Esophagus squamous epithelium (tissue), 5 donors: ENCODE data around the gene L3MBTL2. TPM values are rescaled to one million over a fixed set of nuclear protein-coding genes. Genes with fewer than 3 reads are reported as not detected.

Source experiments
- DNase-seq: peaks from one replicate; lab custom pipeline; 2025; lab: John Stamatoyannopoulos, UW
- H3K27ac ChIP-seq, 4 donors: fragments of 200-600 bp; sonication (generic); one replicate each; pipeline ENCODE4 v1.5.1; 2016 to 2019; ENCODE audit warnings: mild to moderate bottlenecking in 1 of 4
- H3K27me3 ChIP-seq, 4 donors: fragments of 200-600 bp; sonication (generic); 1 replicate in 3 of 4; 2 replicates in 1 of 4; pipeline versions ENCODE4 v1.5.1 to v1.6.0; 2017 to 2021; ENCODE audit warnings: antibody characterized with exemption in 1 of 4
- H3K36me3 ChIP-seq, 3 donors: fragments of 200-600 bp; sonication (generic); one replicate each; pipeline ENCODE4 v1.5.1; 2016 to 2019
- H3K4me1 ChIP-seq, 3 donors: fragments of 200-600 bp; sonication (generic); one replicate each; pipeline ENCODE4 v1.5.1; 2017 to 2019
- H3K4me3 ChIP-seq, 4 donors: fragments of 200-600 bp; sonication (generic); 1 replicate in 3 of 4; 2 replicates in 1 of 4; pipeline ENCODE4 v1.5.1; 2016 to 2019; ENCODE audit warnings: mild to moderate bottlenecking in 2 of 4, moderate library complexity in 1 of 4
- H3K9me3 ChIP-seq, 3 donors: fragments of 200-600 bp; sonication (generic); one replicate each; pipeline ENCODE4 v1.5.1; 2016 to 2019
- POLR2A ChIP-seq, 4 donors: fragments of 450-650 bp; IDR thresholded peaks; one replicate each; pipeline ENCODE4 v1.6.1; 2017; ENCODE audit warnings: antibody characterized with exemption in 4 of 4, mild to moderate bottlenecking in 4 of 4, moderate library complexity in 3 of 4
- WGBS, 2 donors: methylation state at CpG; one replicate each; pipeline ENCODE4 v1.1.5; 2018; 5-methylcytosine and 5-hydroxymethylcytosine counted together
- intact Hi-C: fragments of 100-400 bp; cut with DNase I; formaldehyde crosslinking; loops from one replicate; pipeline ENCODE4 v1.15.0; 2022
- total RNA-seq, 4 donors: library from RNA; depleted of rRNA; stranded (reverse); fragments of >200 nt; gene quantifications; one replicate each; pipeline ENCODE4 v1.1.0, GENCODE V29; 2016
- TF ChIP-seq, protein P1 (sequence below), 6 experiments: fragments of 450-650 bp in 4 of 6; fragments of 200-600 bp in 2 of 6; sonication (generic) in 2 of 6; IDR thresholded peaks; one replicate each; pipeline ENCODE4 v1.5.1; 2016 to 2019; ENCODE audit warnings: antibody characterized with exemption in 6 of 6, mild to moderate bottlenecking in 4 of 6, moderate library complexity in 4 of 6
- donor health status: DM: yes; HTN: yes; CAD: no.

Gene L3MBTL2
- total RNA-seq, 4 donors from 2014 or later = 12.1 to 16.2 (median 14.7) TPM

- TF ChIP-seq, protein P1, sequence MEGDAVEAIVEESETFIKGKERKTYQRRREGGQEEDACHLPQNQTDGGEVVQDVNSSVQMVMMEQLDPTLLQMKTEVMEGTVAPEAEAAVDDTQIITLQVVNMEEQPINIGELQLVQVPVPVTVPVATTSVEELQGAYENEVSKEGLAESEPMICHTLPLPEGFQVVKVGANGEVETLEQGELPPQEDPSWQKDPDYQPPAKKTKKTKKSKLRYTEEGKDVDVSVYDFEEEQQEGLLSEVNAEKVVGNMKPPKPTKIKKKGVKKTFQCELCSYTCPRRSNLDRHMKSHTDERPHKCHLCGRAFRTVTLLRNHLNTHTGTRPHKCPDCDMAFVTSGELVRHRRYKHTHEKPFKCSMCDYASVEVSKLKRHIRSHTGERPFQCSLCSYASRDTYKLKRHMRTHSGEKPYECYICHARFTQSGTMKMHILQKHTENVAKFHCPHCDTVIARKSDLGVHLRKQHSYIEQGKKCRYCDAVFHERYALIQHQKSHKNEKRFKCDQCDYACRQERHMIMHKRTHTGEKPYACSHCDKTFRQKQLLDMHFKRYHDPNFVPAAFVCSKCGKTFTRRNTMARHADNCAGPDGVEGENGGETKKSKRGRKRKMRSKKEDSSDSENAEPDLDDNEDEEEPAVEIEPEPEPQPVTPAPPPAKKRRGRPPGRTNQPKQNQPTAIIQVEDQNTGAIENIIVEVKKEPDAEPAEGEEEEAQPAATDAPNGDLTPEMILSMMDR (IDR thresholded peaks at IDR 0.05) = no peak
- TF ChIP-seq POLR2A (IDR thresholded peaks at IDR 0.05) = no peak
- no peak within 1 kb of the TSS for H3K4me3 ChIP-seq
- H3K9me3 ChIP-seq = no peaks in the 10 kb centered on the region
- H3K27ac ChIP-seq = no peak within 1 kb of the TSS
- intact Hi-C loops = no loop called here
- peaks cover 17 to 51% (median 22%) of the 10 kb centered on the region in 3 donors for H3K4me1 ChIP-seq
- H3K27me3 ChIP-seq = no peaks in the 10 kb centered on the region
- DNase-seq = no peak
- 57 to 75% methylated on average over 2 to 5 of the region's 24 CpGs for WGBS, 2 donors
- H3K36me3 ChIP-seq = peaks cover 0 to 11% (median 0%) of the 10 kb centered on the region in 3 donors
These were observed 35.4 kb downstream of the L3MBTL2 start, which contains the start of gene CHADL for GRCh38 chr22:41240377-41241132. Gene CHADL, minus strand, starts transcription at chr22:41240931. Its CDS starts 50 bp downstream, at chr22:41240881.

- H3K27ac ChIP-seq = no peak overlapping the region
- TF ChIP-seq, protein P1 (IDR thresholded peaks at IDR 0.05) = no peak
- TF ChIP-seq POLR2A (IDR thresholded peaks at IDR 0.05) = no peak
- no peaks in the 10 kb centered on the region for H3K27me3 ChIP-seq
- peaks cover 1 to 17% (median 6%) of the 10 kb centered on the region in 3 donors for H3K36me3 ChIP-seq
- H3K9me3 ChIP-seq = no peaks in the 10 kb centered on the region
- peaks cover 17 to 48% (median 21%) of the 10 kb centered on the region in 3 donors for H3K4me1 ChIP-seq
- 92 to 93% methylated on average over 5 of the region's 7 CpGs for WGBS, 2 donors
- no peak for DNase-seq
- no peak overlapping the region for H3K4me3 ChIP-seq
- intact Hi-C loops = no loop called here
These were observed 36.1 kb downstream of the L3MBTL2 start for GRCh38 chr22:41241133-41241676.

DNA sequence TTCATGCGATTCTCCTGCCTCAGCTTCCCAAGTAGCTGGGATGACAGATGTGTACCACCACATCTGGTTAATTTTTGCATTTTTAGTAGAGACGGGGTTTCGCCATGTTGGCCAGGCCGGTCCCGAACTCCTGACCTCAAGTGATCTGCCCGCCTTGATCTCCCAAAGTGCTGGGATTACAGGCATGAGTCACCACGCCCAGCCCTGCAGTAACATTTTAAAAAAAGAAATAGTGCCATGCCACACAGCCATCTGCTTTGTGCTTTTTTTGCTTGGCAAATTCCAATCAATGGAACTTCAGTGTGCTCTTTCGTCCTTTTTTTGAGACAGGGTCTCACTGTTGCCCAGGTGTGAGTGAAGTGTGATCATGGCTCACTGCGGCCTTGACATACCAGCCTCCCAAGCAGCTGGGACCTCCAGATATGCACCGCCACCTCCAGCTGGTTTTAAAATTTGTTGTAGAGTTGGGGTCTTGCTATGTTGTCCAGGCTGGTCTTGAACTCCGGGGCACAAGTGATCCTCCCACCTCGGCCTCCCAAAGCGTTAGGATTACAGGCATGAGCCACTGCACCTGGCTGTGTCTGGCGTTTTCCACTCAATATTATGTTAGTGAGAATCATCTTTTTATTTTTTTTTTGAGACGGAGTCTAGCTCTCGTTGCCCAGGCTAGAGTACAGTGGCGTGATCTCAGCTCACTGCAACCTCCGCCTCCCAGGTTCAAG is 37.4 kb downstream of the L3MBTL2 start:
- Histone ChIP-seq H3K36me3 (peaks cover 6 to 31% (median 10%) of the 10 kb centered on the region in 3 donors), H3K9me3 (no peaks in the 10 kb centered on the region), H3K4me1 (peaks cover 8 to 35% (median 10%) of the 10 kb centered on the region in 3 donors), H3K4me3 (no peak overlapping the region), H3K27me3 (no peaks in the 10 kb centered on the region), H3K27ac (no peak overlapping the region)
- 67 to 74% methylated on average over 17 to 18 of the region's 18 CpGs for WGBS, 2 donors
- no peak for DNase-seq
- intact Hi-C loops = no loop called here
- TF ChIP-seq POLR2A (IDR thresholded peaks at IDR 0.05) = no peak

DNA sequence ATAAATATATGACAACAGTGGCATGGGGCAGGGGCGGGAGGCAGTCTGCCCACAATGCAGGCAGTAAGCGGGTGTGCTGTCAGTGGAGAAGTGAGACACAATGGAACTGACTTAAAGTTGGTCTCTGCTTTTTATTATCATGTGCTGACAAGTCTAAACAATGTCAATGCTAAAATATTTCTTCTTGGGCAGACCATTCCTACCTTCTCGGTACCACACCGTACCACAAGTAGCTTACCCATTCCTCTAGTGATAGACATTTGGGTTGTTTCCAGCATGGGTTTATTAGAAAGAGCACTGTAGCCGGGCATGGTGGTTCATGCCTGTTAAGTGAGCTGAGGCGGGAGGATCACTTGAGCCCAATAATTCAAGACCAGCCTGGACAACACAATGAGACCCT is 38.2 kb downstream of the L3MBTL2 start:
- Histone ChIP-seq H3K27ac (no peak overlapping the region), H3K36me3 (peaks cover 13 to 39% (median 16%) of the 10 kb centered on the region in 3 donors), H3K27me3 (no peaks in the 10 kb centered on the region), H3K4me1 (peaks cover 4 to 27% (median 5%) of the 10 kb centered on the region in 3 donors), H3K4me3 (no peak overlapping the region), H3K9me3 (no peaks in the 10 kb centered on the region)
- TF ChIP-seq, protein P1 (IDR thresholded peaks at IDR 0.05) = no peak
- WGBS, 2 donors = 68 to 77% methylated on average over 4 to 5 of the region's 6 CpGs
- intact Hi-C loops = no loop called here
- DNase-seq = no peak

DNA sequence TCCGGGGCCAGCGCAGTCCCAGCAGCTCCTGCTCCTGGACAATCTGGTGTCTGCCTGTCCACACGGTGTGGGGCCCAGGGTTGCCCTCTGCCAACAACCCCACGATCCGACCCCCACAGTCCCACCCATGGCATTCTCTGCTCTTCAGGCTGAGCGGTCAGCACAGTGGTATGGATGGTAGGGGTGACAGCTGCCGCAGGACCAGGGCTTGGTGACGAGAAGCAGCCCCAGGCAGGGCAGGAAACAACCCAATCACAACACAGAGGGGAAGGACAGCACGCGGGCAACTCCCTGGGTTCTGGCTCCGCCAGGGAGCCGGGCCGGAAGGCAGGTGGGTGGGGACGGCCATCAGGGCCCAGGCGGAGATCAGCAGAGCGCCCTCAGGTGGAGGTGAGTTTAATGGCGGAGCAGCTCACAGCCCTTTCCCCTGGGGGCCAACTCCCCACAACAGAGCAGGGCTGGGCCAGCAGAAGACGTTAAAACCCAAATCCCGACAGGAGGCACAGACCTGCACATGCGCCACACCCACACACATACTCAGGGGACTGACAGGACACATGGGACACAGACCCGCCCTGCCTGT is 40.9 kb downstream of the L3MBTL2 start:
- peaks cover 39 to 65% (median 42%) of the 10 kb centered on the region in 3 donors for H3K36me3 ChIP-seq
- H3K27ac ChIP-seq = no peak overlapping the region
- intact Hi-C loops = no loop called here
- peaks cover 0 to 13% (median 0%) of the 10 kb centered on the region in 3 donors for H3K4me1 ChIP-seq
- no peaks in the 10 kb centered on the region for H3K9me3 ChIP-seq
- no peak for TF ChIP-seq POLR2A (IDR thresholded peaks at IDR 0.05)
- TF ChIP-seq, protein P1 (IDR thresholded peaks at IDR 0.05) = no peak
- 76 to 90% methylated on average over 10 to 13 of the region's 21 CpGs for WGBS, 2 donors
- no peaks in the 10 kb centered on the region for H3K27me3 ChIP-seq
- no peak overlapping the region for H3K4me3 ChIP-seq
- no peak for DNase-seq
